Measurements from ENCODE around the gene TTC13.

DNA sequence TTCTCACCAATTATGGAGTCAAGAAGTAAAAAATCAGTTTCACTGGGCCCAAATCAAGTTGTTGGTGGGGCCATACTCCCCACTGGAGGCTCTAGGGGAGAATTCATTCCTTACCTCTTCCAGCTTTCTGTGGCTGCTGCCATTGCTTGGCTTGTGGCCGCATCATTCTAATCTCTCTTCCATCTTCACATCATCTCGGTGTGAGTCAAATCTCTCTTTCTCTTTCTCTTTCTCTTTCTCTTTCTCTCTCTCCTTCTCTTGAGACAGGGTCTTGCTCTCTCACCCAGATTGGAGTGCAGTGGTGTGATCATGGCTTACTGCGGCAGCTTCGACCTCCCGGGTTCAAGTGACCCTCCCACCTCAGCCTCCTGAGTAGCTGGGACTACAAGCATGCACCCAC, 33.3 kb upstream of the TTC13 start:
- TF ChIP-seq, protein P1, sequence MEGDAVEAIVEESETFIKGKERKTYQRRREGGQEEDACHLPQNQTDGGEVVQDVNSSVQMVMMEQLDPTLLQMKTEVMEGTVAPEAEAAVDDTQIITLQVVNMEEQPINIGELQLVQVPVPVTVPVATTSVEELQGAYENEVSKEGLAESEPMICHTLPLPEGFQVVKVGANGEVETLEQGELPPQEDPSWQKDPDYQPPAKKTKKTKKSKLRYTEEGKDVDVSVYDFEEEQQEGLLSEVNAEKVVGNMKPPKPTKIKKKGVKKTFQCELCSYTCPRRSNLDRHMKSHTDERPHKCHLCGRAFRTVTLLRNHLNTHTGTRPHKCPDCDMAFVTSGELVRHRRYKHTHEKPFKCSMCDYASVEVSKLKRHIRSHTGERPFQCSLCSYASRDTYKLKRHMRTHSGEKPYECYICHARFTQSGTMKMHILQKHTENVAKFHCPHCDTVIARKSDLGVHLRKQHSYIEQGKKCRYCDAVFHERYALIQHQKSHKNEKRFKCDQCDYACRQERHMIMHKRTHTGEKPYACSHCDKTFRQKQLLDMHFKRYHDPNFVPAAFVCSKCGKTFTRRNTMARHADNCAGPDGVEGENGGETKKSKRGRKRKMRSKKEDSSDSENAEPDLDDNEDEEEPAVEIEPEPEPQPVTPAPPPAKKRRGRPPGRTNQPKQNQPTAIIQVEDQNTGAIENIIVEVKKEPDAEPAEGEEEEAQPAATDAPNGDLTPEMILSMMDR (IDR thresholded peaks at IDR 0.05): no peak
- no peak for TF ChIP-seq POLR2AphosphoS5 (IDR thresholded peaks at IDR 0.05)
- no peak for TF ChIP-seq POLR2A (IDR thresholded peaks at IDR 0.05)

Data from breast epithelium (tissue), 3 donors.